ENCODE data around the gene TLL2. TPM values are rescaled to one million over a fixed set of nuclear protein-coding genes. Genes with fewer than 3 reads are reported as not detected.

TLL2 gene
- total and polyA plus RNA-seq, 2 of the 4 experiments (the other 2 are of a cell fraction) = under 0.01 to 0.05 TPM

- Histone ChIP-seq H2BK20ac (ENCODE audit: low read depth, low read length) (no peak overlapping the region), H3K14ac (replicated peaks; ENCODE audit: low read depth, low read length) (no peak overlapping the region), H3K27me3 (ENCODE audit: control insufficient read depth, insufficient read depth, low read length) (peaks cover 24% of the 10 kb centered on the region), H3K9ac (ENCODE audit: low read depth, low read length) (no peak overlapping the region), H3K4me2 (ENCODE audit: low read depth, low read length) (no peak overlapping the region), H4K20me1 (ENCODE audit: insufficient read depth, low read length) (no peaks in the 10 kb centered on the region), H3K9me1 (ENCODE audit: insufficient read depth, low read length) (no peaks in the 10 kb centered on the region), H3K9me3 (ENCODE audit: control insufficient read depth, insufficient read depth, low read length) (no peaks in the 10 kb centered on the region), H4K91ac (ENCODE audit: insufficient read depth, low read depth, low read length) (no peak overlapping the region), H2BK120ac (ENCODE audit: low read depth, low read length) (no peak overlapping the region), H2AK9ac (replicated peaks; ENCODE audit: low read depth, low read length, poor library complexity) (no peak overlapping the region), H4K8ac (ENCODE audit: low read depth in 2 of 2, low read length in 2 of 2) (no peak overlapping the region), H3K4me3 (ENCODE audit: insufficient read depth, low read depth, low read length) (no peak overlapping the region), H3K4me1 (ENCODE audit: control insufficient read depth, insufficient read depth, low read length) (no peaks in the 10 kb centered on the region), H2AK5ac (ENCODE audit: low read depth, low read length) (no peak overlapping the region), H3K4ac (ENCODE audit: low read depth, low read length) (no peak overlapping the region), H3K27ac (ENCODE audit: insufficient read depth, low read length) (no peak overlapping the region), H3K56ac (ENCODE audit: extremely low read depth, insufficient read depth, low read length) (no peak overlapping the region), H2AFZ (replicated peaks; ENCODE audit: low read length, poor library complexity) (no peak overlapping the region), H2BK15ac (ENCODE audit: low read depth, low read length) (no peak overlapping the region), H4K5ac (ENCODE audit: low read depth, low read length) (no peak overlapping the region), H3K36me3 (ENCODE audit: control insufficient read depth, insufficient read depth, low read length) (no peaks in the 10 kb centered on the region), H3K23ac (ENCODE audit: low read depth, low read length) (no peak overlapping the region), H3K79me1 (ENCODE audit: low read depth in 1 of 2, low read length in 2 of 2) (no peaks in the 10 kb centered on the region), H3K18ac (ENCODE audit: low read depth, low read length) (no peak overlapping the region), H2BK5ac (ENCODE audit: low read depth, low read length, poor library complexity, severe bottlenecking) (no peak overlapping the region)
- DNase-seq = no peak
- no peak for ATAC-seq (ENCODE audit: low read depth)
- dilution Hi-C loops (cut with HindIII; ENCODE audit: low sequenced_read_pairs, unreplicated experiment) = no loop called here
- BruUV-seq (replicated peaks) = no TSS peak
- ChIA-PET CTCF (no interaction called here), POLR2A (ENCODE audit: unreplicated experiment) (no interaction called here)
- WGBS, 2 experiments (ENCODE audit: extremely low coverage in 2 of 2, insufficient read length in 1 of 2) = 17% methylated on average over 1 of the region's 2 CpGs; no CpG with 5 or more reads in 1 of the 2 experiments
- intact Hi-C loops (cut with micrococcal nuclease) = no loop called here
- TF ChIP-seq BHLHE40 (IDR thresholded peaks at IDR 0.05; ENCODE audit: low read depth, low read length) (no peak), CHD1 (IDR thresholded peaks at IDR 0.05; ENCODE audit: low read depth, low read length) (no peak), MAFK (IDR thresholded peaks at IDR 0.05; ENCODE audit: low read depth, low read length) (no peak), FOS (IDR thresholded peaks at IDR 0.05; ENCODE audit: low read depth, low read length) (no peak)
- in situ Hi-C loops (cut with MboI; ENCODE audit: low sequenced_read_pairs) = no loop called here
Measured at GRCh38 chr10:96507044-96507443, 6.7 kb downstream of the TLL2 start.
